GM12865 (cell line): ENCODE data around the gene DENND5B.
"Not testable (repeated sequence)": the region's sequence is repeated elsewhere in the genome, so short reads cannot be mapped to it uniquely, and the experiment has no call there.

Source experiments
- DNase-seq: peaks from one replicate; pipeline ENCODE4 v3.0.0; 2010; ENCODE audit warnings: low read depth
- H3K4me3 ChIP-seq: 2 replicates; pipeline ENCODE4 v1.5.1; 2011; ENCODE audit warnings: mild to moderate bottlenecking, low read depth, low read length, control low read depth
- TF ChIP-seq, protein P1 (sequence below): IDR thresholded peaks from 2 replicates; pipeline ENCODE4 v1.5.1; 2011; ENCODE audit warnings: low read length, control low read depth, low read depth, inconsistent platforms; ENCODE audit not compliant: insufficient read depth; ENCODE audit errors: missing control alignments

DENND5B gene

DNA sequence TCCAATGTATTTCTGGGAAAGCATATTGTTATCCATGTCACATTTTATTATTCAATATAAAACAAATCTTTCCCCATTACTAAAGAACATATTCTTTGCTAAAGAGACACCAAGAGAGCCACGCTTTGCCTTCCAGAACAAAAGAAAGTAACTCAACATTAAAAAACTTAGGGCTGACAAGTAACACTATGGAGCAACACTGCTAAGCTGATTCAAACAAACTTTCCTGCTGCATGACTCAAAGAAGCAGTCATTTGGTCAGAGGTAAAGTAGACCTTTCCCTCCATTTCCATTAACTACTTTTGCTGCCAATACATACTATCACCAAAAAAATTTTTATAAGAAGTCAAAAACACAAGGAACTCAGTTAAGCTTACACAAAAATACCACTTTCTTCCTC, 83.0 kb downstream of the DENND5B start:
- DNase-seq: no peak
- TF ChIP-seq, protein P1, sequence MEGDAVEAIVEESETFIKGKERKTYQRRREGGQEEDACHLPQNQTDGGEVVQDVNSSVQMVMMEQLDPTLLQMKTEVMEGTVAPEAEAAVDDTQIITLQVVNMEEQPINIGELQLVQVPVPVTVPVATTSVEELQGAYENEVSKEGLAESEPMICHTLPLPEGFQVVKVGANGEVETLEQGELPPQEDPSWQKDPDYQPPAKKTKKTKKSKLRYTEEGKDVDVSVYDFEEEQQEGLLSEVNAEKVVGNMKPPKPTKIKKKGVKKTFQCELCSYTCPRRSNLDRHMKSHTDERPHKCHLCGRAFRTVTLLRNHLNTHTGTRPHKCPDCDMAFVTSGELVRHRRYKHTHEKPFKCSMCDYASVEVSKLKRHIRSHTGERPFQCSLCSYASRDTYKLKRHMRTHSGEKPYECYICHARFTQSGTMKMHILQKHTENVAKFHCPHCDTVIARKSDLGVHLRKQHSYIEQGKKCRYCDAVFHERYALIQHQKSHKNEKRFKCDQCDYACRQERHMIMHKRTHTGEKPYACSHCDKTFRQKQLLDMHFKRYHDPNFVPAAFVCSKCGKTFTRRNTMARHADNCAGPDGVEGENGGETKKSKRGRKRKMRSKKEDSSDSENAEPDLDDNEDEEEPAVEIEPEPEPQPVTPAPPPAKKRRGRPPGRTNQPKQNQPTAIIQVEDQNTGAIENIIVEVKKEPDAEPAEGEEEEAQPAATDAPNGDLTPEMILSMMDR: no peak
- H3K4me3 ChIP-seq: no peak overlapping the region

DNA sequence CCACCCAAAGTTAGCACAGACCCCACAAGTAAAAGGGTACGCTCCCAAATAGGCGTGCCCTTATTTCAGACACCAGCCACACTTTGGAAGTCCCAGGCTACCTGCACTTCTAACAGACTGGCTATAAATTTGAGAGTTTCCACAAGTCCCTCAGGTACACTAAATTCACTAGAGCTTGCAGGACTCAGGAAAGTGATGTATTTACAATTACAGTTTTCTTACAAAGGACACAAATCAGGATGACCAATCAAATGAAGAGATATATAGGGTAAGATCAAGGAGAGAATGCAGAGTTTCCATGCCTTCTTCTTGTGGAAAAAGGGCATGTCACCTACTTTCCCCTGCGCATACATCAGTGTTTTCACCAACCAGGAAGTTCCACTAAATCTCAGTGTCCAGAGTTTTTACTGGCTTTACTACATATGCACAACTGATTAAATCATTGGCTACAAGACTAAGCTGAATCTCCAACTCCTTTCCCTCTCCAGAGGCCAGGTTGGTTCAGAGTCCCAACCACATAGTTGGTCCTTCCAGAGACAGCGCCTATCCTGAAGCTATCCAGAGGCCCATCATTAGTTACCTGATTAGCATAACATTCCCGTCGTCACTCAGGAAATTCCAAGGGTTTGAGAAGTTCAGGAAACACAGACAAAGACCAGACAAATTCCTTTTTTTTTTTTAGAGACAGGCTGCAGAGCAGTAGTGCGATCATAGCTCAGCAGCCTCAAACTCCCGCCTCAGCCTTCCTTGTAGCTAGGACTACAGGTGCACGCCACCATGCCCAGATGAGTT, 84.2 kb downstream of the DENND5B start:
- H3K4me3 ChIP-seq: no peak overlapping the region
- no peak for DNase-seq
- TF ChIP-seq, protein P1: no peak

DNA sequence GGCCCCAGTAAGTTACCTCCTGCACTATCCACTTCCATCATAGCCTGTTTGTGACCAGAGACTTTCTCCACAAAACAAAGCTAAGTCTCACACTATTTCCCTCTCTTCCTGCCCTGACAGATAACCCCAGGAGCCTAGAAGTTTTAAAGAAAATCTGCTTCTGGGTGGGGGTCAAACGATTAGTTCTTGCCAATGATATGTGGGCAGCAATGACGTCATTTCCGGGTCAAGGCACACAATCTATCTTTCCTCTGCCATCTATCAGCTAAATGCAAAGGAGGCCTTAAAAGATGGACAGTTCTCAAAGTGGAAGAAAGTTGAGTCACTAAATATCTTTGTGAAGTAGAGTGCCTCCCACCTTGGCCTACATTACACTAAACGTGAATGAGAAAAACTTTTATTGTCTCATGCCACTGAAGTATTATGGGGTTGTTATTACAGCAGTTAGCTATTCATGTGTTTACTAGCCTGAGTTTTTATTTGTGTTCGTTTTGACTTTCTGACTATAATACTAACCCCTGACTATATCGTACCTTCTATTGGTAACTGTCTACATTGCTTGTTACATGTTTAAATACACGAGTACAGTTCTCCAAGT, 86.2 kb downstream of the DENND5B start:
- H3K4me3 ChIP-seq: no peak overlapping the region
- TF ChIP-seq, protein P1: no peak
- no peak for DNase-seq

DNA sequence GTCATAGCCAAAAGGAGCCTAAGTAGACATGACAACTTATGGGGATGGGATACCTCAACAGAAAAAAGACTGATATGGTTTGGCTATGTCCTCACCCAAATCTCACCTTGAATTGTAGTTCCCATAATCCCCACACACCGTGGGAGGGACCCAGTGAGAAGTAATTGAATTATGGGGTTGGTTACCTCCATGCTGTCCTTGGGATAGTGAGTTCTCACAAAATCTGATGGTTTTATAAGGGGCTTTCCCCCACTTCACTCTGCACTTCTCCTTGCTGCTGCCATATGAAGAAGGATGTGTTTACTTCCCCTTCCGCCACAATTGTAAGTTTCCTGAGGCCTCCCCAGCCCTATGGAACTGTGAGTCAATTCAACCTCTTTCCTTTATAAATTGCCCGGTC, 89.9 kb downstream of the DENND5B start:
- not testable (repeated sequence) for DNase-seq, H3K4me3 ChIP-seq

DNA sequence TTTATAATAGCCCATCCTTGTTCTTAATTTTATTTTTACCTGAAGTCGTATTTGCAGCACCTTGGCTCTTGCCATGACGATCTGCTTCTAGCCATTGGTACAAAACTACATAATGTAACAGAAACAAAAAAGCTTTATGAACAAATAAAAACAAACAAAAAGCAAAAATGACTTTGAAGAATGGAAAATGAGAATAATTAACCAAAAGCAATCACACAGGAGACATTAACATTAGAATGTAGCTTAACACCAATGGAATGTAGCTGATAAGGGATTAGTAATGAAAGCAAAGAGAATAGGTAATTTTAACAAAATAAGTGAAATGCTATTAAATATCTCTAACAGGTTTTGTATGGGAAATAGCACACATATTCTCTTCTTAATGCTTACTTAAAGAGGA, 91.4 kb downstream of the DENND5B start:
- no peak for DNase-seq
- TF ChIP-seq, protein P1: no peak
- H3K4me3 ChIP-seq: no peak overlapping the region

DNA sequence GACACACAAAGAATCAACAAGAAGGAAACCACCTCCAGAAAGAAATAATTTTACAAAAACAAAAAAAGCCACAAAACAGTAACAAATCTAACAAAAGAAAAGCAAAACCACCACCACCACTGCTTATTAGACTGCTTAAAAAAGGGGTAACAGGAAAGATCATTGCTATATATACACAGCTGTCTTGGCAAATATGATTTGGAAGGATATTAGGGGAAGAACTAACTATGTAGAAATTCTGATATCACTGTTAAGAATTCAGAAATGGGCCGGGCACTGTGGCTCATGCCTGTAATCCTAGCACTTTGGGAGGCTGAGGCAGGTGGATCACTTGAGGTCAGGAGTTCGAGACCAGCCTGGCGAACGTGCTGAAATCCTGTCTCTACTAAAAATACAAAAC, 92.5 kb downstream of the DENND5B start:
- H3K4me3 ChIP-seq: no peak overlapping the region
- TF ChIP-seq, protein P1: no peak
- DNase-seq: no peak

DNA sequence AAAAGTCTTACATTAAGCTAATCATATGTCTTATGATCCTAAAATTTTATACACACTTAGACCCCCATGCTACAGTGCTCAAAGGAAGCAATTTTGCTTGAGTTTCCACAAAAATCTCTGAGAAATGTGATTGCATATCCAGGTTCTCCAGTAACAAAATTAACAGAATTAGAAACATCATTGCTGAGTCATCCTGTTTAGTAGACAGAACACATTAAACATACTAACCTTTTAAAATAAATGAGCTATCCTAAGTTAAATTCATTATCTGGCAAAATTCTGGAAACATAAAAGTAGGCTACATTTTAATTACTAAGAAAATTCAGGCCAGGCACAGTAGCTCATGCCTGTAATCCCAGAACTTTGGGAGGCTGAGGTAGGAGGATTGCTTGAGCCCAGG, 94.7 kb downstream of the DENND5B start:
- TF ChIP-seq, protein P1: no peak

More for the DNA sequence above, 94.7 kb downstream of the DENND5B start:
- no peak for DNase-seq
- H3K4me3 ChIP-seq: no peak overlapping the region
